ENCODE results near the gene HDGFL3.

DNA sequence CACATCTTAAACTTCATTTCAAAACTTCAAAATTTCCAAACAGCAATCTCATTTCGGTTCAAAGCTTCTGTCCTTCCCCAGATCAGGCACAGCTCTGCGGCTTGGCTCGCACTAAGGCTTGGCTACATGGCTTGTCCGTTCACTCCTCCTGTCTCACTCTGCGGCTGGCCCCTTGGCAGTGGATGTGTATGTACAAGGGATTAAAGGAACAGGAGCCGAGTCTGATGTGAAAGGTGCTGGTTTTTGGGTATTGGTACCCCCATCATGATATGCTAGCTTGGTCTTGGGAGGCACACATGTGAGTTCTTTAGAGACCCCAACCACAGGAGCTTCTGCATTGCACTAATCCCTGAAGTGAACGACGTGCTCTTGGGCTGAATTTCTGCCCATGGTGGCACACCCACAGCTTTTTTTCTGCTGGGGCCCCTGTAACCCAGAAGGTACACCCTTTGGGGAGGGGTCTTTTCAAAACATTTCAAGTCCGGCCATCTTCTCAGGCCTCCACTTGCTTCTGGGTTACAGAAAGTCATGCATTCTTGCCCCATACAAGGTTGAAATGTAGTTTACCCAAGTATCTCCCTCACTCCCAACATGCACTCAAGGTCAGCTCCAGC is 87.5 kb downstream of the HDGFL3 start:
- no peak for TF ChIP-seq POLR2A (IDR thresholded peaks at IDR 0.05)
- TF ChIP-seq, protein P1, sequence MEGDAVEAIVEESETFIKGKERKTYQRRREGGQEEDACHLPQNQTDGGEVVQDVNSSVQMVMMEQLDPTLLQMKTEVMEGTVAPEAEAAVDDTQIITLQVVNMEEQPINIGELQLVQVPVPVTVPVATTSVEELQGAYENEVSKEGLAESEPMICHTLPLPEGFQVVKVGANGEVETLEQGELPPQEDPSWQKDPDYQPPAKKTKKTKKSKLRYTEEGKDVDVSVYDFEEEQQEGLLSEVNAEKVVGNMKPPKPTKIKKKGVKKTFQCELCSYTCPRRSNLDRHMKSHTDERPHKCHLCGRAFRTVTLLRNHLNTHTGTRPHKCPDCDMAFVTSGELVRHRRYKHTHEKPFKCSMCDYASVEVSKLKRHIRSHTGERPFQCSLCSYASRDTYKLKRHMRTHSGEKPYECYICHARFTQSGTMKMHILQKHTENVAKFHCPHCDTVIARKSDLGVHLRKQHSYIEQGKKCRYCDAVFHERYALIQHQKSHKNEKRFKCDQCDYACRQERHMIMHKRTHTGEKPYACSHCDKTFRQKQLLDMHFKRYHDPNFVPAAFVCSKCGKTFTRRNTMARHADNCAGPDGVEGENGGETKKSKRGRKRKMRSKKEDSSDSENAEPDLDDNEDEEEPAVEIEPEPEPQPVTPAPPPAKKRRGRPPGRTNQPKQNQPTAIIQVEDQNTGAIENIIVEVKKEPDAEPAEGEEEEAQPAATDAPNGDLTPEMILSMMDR (IDR thresholded peaks at IDR 0.05), result no peak
